DND-41 (cell line): ENCODE measurements around the gene LALBA.

Experiments
- CTCF ChIP-seq: IDR thresholded peaks from 2 replicates; pipeline ENCODE4 v1.5.1; 2012; ENCODE audit warnings: borderline replicate concordance, low read length, moderate library complexity, mild to moderate bottlenecking; ENCODE audit not compliant: poor library complexity, severe bottlenecking; ENCODE audit errors: extremely low read depth
- EZH2 ChIP-seq: IDR thresholded peaks from 3 replicates; pipeline ENCODE4 v1.6.1; 2012; ENCODE audit warnings: borderline replicate concordance, low read depth, mild to moderate bottlenecking, moderate library complexity, low read length, inconsistent platforms; ENCODE audit not compliant: severe bottlenecking

GRCh38 chr12:48586361-48586760 is 16.5 kb upstream of the LALBA start:
- no peak for TF ChIP-seq CTCF
- TF ChIP-seq EZH2, result no peak
